ENCODE results near the gene ACTMAP. TPM values are rescaled to one million over a fixed set of nuclear protein-coding genes. Genes with fewer than 3 reads are reported as not detected.

ACTMAP gene
- total and polyA plus RNA-seq, 2 experiments from 2014 or later, result 2.5 to 7.3 TPM

DNA sequence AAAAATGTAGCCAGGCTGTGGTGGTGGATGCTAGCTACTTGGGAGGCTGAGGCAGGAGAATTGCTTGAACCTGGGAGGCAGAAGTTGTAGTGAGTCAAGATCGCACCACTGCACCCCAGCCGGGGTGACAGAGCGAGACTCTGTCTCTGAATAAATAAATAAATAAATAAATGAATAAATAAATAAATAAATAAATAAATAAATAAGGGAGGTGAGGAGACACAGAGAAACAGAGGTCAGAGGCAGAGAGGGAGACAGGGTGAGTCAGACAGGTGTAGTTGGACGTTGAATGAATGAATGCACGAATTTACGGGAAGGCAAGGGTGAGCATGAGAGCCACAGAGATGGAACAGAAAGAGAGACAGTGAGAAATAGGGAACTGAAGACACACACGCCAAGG, 30.9 kb upstream of the ACTMAP start:
- Histone ChIP-seq H4K20me1 (ENCODE audit: insufficient read depth) (no peaks in the 10 kb centered on the region), H3K27ac (no peak overlapping the region), H3K79me2 (ENCODE audit: insufficient read depth) (no peaks in the 10 kb centered on the region), H3K27me3 (replicated peaks; ENCODE audit: insufficient read depth) (no peaks in the 10 kb centered on the region), H3K9me2 (ENCODE audit: insufficient read depth) (no peaks in the 10 kb centered on the region), H3K4me1 (ENCODE audit: insufficient read depth) (peaks cover 6% of the 10 kb centered on the region; the same call in 1 of the 2 replicates), H3K36me3 (ENCODE audit: low read depth) (no peaks in the 10 kb centered on the region), H3K9ac (no peak overlapping the region), H3F3A (ENCODE audit: insufficient read depth) (peaks cover 4% of the 10 kb centered on the region; the same call in 1 of the 2 replicates), H3K9me3 (ENCODE audit: low read depth) (no peaks in the 10 kb centered on the region), H3K4me3 (no peak overlapping the region), H2AFZ (no peak overlapping the region), H3K4me2 (ENCODE audit: unreplicated experiment) (no peak overlapping the region)
- in situ Hi-C loops (cut with MboI), result no loop called here
- DNase-seq, result no peak
- 96 to 98% methylated on average over 7 of the region's 7 CpGs for WGBS, 2 experiments (ENCODE audit: low coverage in 1 of 2, low lambda C conversion rate in 2 of 2, missing lambda C conversion rate in 2 of 2)
- TF ChIP-seq EZH2 (IDR thresholded peaks at IDR 0.05; ENCODE audit: insufficient read depth, poor library complexity, severe bottlenecking), result no peak
- TF ChIP-seq EZH2phosphoT487 (IDR thresholded peaks at IDR 0.05; ENCODE audit: insufficient read depth, low read depth), result no peak

DNA sequence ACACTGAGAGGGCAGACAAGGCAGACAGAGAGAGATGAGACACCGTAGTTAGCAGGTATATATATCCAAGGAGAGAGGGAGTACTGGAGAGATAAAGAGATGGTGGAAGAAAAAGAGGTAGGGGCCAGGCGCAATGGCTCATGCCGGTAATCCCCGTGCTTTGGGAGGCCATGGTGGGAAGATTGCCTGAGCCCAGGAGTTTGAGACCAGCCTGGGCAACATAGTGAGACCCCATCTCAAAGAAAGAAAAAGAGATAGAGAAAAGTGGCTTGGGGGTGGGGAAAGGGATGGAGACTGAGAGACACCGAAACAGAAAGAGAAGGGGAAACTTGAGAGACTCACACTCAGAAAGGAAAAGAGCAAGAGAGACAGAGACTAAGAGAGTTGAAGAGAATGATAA, 30.3 kb upstream of the ACTMAP start:
- Histone ChIP-seq H3K79me2 (ENCODE audit: insufficient read depth) (no peaks in the 10 kb centered on the region), H3K9me3 (ENCODE audit: low read depth) (no peaks in the 10 kb centered on the region), H4K20me1 (ENCODE audit: insufficient read depth) (no peaks in the 10 kb centered on the region), H3K27ac (no peak overlapping the region), H3K36me3 (ENCODE audit: low read depth) (no peaks in the 10 kb centered on the region), H3K4me3 (no peak overlapping the region), H3K9ac (no peak overlapping the region), H3K27me3 (replicated peaks; ENCODE audit: insufficient read depth) (no peaks in the 10 kb centered on the region), H2AFZ (no peak overlapping the region), H3K4me2 (ENCODE audit: unreplicated experiment) (no peak overlapping the region), H3K4me1 (ENCODE audit: insufficient read depth) (peaks cover 6% of the 10 kb centered on the region; the same call in 1 of the 2 replicates), H3K9me2 (ENCODE audit: insufficient read depth) (no peaks in the 10 kb centered on the region), H3F3A (ENCODE audit: insufficient read depth) (peaks cover 4% of the 10 kb centered on the region; the same call in 1 of the 2 replicates)
- WGBS, 2 experiments (ENCODE audit: low coverage in 1 of 2, low lambda C conversion rate in 2 of 2, missing lambda C conversion rate in 2 of 2), result 91 to 95% methylated on average over 5 of the region's 5 CpGs
- TF ChIP-seq EZH2 (IDR thresholded peaks at IDR 0.05; ENCODE audit: insufficient read depth, poor library complexity, severe bottlenecking) (no peak), EZH2phosphoT487 (IDR thresholded peaks at IDR 0.05; ENCODE audit: insufficient read depth, low read depth) (no peak)
- in situ Hi-C loops (cut with MboI), result no loop called here
- DNase-seq, result no peak

GRCh38 chr19:40778706-40779284, 28.5 kb upstream of the ACTMAP start:
- in situ Hi-C loops (cut with MboI), result no loop called here
- Histone ChIP-seq H3K4me1 (ENCODE audit: insufficient read depth) (peaks cover 6% of the 10 kb centered on the region; the same call in 1 of the 2 replicates), H3K79me2 (ENCODE audit: insufficient read depth) (no peaks in the 10 kb centered on the region), H3K9me2 (ENCODE audit: insufficient read depth) (no peaks in the 10 kb centered on the region), H3K9ac (peak overlapping the region; percentile 89), H3K4me3 (peak overlapping the region; percentile 87), H3K9me3 (ENCODE audit: low read depth) (no peaks in the 10 kb centered on the region), H3K27ac (peak overlapping the region; percentile 92), H3F3A (ENCODE audit: insufficient read depth) (peaks cover 4% of the 10 kb centered on the region; the same call in 1 of the 2 replicates), H3K27me3 (replicated peaks; ENCODE audit: insufficient read depth) (no peaks in the 10 kb centered on the region), H2AFZ (peak overlapping the region; percentile 80), H4K20me1 (ENCODE audit: insufficient read depth) (no peaks in the 10 kb centered on the region), H3K36me3 (ENCODE audit: low read depth) (no peaks in the 10 kb centered on the region), H3K4me2 (ENCODE audit: unreplicated experiment) (peak overlapping the region; percentile 82)
- 9 to 11% methylated on average over 7 of the region's 7 CpGs for whole genome bisulfite sequencing, 2 experiments (ENCODE audit: low coverage in 1 of 2, low lambda C conversion rate in 2 of 2, missing lambda C conversion rate in 2 of 2)
- TF ChIP-seq EZH2phosphoT487 (IDR thresholded peaks at IDR 0.05; ENCODE audit: insufficient read depth, low read depth) (no peak), EZH2 (IDR thresholded peaks at IDR 0.05; ENCODE audit: insufficient read depth, poor library complexity, severe bottlenecking) (no peak)
- peak; percentile 71 for DNase-seq

- in situ Hi-C loops (cut with MboI), result no loop called here
- no peaks in the 10 kb centered on the region for H3K36me3 ChIP-seq (ENCODE audit: low read depth)
- peak within 1 kb of the TSS; percentile 92 for H3K27ac ChIP-seq
- no peaks in the 10 kb centered on the region for H3K9me3 ChIP-seq (ENCODE audit: low read depth)
- 0 to 1% methylated on average over 48 to 56 of the region's 56 CpGs for WGBS, 2 experiments (ENCODE audit: low coverage in 1 of 2, low lambda C conversion rate in 2 of 2, missing lambda C conversion rate in 2 of 2)
- no peaks in the 10 kb centered on the region for H3K9me2 ChIP-seq (ENCODE audit: insufficient read depth)
- H3K27me3 ChIP-seq (replicated peaks; ENCODE audit: insufficient read depth), result no peaks in the 10 kb centered on the region
- peak; percentile 100 for DNase-seq
- H2AFZ ChIP-seq, result peak within 1 kb of the TSS; percentile 94
- TF ChIP-seq EZH2 (IDR thresholded peaks at IDR 0.05; ENCODE audit: insufficient read depth, poor library complexity, severe bottlenecking) (no peak), EZH2phosphoT487 (IDR thresholded peaks at IDR 0.05; ENCODE audit: insufficient read depth, low read depth) (no peak)
- peak within 1 kb of the TSS; percentile 89 for H3K9ac ChIP-seq
- peaks cover 6% of the 10 kb centered on the region; the same call in 1 of the 2 replicates for H3K4me1 ChIP-seq (ENCODE audit: insufficient read depth)
- peak within 1 kb of the TSS; percentile 87 for H3K4me3 ChIP-seq
- H3K79me2 ChIP-seq (ENCODE audit: insufficient read depth), result no peaks in the 10 kb centered on the region
- peak within 1 kb of the TSS; percentile 94 for H3K4me2 ChIP-seq (ENCODE audit: unreplicated experiment)
- H4K20me1 ChIP-seq (ENCODE audit: insufficient read depth), result no peaks in the 10 kb centered on the region
- peaks cover 4% of the 10 kb centered on the region; the same call in 1 of the 2 replicates for H3F3A ChIP-seq (ENCODE audit: insufficient read depth)
Observed at GRCh38 chr19:40777937-40778705, 27.8 kb upstream of the ACTMAP start, which contains the start of gene RAB4B. Gene RAB4B (plus strand): TSS chr19:40778247. CDS start chr19:40778376, 129 bp downstream.

Measured in GM23248 (cell line).